Stimulated activated CD8-positive, alpha-beta memory T cell treated with anti-CD3 and anti-CD28 coated beads, Interleukin-15, amount 100 ng/mL, for 1 hour (primary cell): ENCODE measurements around the gene AP3M1.

Source experiments
- DNase-seq: peaks from one replicate; pipeline ENCODE4 v3.0.0-alpha.2; 2020; ENCODE audit warnings: low read depth

The AP3M1 gene

DNA sequence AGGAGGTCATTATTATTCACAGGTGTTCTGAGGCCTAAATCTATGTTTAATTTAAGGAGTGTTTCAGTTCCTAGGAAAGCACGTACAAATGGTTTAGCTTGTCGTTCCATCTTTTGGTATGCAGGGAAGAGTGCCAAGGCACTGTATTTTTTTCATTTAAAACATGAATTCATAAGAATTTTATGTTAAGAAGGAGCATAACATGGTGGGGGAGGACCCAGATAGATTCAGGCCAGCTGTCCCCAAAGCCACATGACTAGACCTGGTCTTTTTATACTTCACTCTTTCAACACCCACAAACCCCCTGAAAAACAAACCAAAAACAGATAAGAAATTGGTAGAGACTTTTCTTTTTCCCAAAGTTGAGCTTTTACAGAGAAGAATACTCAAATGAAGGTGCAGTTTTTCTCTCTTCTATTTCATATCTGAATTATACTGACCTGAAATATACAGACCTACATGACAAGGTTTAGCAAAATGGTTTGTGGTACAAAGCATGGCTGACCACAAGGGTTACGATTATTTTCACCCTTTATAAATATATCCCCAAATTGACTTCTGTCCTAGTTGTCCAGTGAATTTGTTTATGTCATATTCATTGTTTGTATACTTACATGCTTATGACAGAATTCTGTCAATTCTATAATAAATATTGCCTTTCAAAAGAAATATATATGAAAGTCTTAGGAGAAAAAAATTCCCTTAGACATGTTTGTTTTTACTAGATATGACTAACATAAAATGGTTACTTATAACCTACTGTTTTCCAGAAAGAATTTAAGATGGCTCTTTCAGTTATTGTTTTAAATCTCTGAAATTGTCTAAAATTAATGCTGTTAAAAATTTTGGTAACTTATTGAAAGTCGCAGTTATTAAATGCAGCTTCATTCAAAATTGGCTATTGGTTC is 71.3 kb downstream of the AP3M1 start:
- no peak for DNase-seq

DNA sequence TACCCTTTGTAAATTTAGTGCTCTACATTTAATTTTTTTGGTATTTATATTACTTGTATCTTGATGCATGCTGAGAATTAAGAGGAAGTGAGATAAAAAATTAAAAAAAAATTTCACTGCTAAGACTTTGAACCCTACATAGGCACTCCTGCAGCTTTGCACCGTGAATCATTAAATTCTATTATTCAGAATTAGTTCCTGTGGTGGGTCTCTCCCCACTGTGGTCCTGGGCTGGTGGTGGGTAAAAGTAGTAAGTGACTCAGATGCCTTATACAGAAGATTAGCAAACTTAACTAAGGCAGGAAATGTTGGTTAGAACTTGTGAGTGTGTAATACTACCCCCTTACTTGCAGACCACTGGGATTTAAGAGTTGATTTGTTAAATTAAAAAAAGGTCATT is 72.6 kb downstream of the AP3M1 start:
- DNase-seq, result no peak

DNA sequence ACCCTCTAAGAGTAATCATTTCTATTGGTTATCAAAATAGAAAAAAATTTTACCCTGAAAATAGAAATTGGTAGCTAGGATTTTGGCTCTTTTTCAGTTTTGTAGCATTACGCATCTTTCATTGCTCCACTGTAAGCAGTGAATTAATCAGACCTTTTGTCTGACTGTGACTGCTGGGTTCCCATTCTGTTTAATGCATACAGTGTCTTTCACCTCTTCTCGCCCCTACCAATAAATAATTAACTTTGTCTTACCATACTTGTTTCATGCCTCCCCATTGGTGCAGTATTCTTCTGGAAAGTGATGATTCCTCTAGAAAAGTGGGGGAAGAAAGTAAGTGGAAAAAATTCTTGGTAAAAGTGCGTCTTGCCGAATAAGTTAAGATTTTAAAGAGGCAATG is 73.2 kb downstream of the AP3M1 start:
- no peak for DNase-seq

DNA sequence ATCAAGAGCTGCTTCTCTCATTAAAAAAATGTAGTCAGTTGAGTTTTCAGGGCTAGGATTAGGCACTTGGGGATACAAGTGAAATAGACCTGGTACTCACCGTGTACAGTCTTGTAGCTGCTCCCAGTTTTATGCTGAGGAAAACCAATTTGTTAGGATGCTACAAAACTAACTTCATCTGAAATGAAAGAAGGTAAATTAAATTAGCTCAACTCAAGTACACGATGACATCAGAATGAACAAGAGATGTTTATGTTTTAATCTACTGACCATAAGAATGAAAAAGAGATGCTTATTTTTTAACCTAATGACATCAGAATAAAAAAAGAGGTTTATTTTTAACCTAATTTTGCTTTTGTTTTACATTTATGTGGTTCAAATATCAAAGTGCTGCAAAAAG is 73.7 kb downstream of the AP3M1 start:
- DNase-seq, result no peak

DNA sequence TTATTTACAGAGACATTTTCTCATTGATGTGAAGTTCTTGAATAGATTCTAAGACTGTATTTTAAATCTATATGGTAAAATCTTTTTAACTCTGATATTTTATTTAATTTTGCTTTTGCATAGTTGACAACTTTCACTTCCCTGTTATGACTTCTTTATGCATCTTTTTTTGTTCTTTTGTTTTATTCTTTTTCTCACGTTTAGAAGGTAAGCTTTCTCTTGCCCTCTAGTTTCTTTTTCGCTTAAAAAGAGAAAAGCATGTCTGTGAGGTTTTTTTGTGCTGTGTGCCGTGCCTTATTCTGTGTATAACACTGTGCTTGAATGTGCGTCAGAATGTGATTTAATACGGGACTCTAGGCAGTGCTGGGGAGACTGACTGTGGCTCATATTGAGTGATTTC is 74.7 kb downstream of the AP3M1 start:
- no peak for DNase-seq

DNA sequence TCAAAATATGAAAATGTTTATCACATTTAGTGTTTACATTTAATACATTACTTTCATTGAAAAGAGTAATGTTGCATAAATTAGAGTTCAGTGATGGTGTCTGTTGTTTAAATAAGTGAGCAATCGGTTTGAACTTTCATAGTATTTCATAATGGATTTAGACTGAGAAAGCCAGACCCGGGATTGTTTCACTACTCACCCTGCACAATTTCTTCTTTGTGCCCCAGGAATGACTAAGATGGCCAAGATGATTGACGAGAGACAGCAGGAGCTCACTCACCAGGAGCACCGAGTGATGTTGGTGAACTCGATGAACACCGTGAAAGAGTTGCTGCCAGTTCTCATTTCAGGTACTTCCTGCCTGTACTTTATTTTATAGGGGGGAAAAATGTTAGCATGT is 78.1 kb downstream of the AP3M1 start:
- DNase-seq, result no peak

DNA sequence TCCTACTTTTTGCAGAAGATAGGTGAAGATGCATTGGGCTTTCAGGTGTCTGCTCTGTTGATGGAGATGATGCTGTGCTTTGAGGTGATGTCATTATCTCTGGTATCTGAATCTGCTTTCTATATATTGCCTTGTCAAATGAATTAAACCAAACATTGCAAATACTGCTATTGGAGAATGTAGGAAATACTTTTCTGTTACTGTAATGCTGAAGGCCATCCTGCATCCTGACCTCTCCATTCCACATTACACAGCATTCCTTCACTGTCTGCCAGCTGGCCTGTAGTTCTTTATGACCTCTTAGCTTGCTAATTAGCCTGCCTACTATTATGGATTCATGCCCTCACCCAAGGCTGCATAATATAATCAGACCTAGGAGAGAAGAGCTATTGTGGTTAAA is 79.5 kb downstream of the AP3M1 start:
- DNase-seq, result no peak
